ENCODE measurements around the gene USPL1. TPM values are rescaled to one million over a fixed set of nuclear protein-coding genes. Genes with fewer than 3 reads are reported as not detected.
"Not testable (repeated sequence)": the region's sequence is repeated elsewhere in the genome, so short reads cannot be mapped to it uniquely, and the experiment has no call there.

Gene USPL1
- total RNA-seq, 4 donors from 2014 or later = 14.4 to 28.4 (median 21.8) TPM

DNA sequence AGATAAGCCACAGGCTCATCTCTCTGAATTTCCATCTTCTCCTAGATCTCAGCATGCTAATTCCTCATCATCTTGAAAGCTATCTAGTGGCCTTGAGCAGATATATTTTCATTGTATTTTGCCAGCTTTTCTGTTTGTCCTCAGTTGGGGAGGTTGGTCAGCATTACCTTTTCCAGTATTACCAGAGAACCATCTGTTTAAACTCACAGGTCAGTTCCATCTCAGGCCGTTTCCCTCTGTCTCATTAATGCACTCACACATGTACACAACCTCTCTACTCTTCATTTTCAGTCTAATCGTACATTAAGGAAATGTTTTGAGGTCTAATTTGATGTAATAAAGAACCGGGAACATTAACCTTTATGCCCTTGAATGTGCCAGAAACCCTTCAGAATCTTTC, 29.7 kb downstream of the USPL1 start:
- TF ChIP-seq POLR2AphosphoS5 (IDR thresholded peaks at IDR 0.05) = no peak
- TF ChIP-seq, protein P1, sequence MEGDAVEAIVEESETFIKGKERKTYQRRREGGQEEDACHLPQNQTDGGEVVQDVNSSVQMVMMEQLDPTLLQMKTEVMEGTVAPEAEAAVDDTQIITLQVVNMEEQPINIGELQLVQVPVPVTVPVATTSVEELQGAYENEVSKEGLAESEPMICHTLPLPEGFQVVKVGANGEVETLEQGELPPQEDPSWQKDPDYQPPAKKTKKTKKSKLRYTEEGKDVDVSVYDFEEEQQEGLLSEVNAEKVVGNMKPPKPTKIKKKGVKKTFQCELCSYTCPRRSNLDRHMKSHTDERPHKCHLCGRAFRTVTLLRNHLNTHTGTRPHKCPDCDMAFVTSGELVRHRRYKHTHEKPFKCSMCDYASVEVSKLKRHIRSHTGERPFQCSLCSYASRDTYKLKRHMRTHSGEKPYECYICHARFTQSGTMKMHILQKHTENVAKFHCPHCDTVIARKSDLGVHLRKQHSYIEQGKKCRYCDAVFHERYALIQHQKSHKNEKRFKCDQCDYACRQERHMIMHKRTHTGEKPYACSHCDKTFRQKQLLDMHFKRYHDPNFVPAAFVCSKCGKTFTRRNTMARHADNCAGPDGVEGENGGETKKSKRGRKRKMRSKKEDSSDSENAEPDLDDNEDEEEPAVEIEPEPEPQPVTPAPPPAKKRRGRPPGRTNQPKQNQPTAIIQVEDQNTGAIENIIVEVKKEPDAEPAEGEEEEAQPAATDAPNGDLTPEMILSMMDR (IDR thresholded peaks at IDR 0.05) = no peak
- no peak for TF ChIP-seq EP300 (IDR thresholded peaks at IDR 0.05)
- TF ChIP-seq POLR2A (IDR thresholded peaks at IDR 0.05) = no peak
- Histone ChIP-seq H3K4me1 (no peaks in the 10 kb centered on the region), H3K27me3 (no peaks in the 10 kb centered on the region), H3K27ac (no peak overlapping the region), H3K9me3 (no peaks in the 10 kb centered on the region), H3K36me3 (peaks cover 78% of the 10 kb centered on the region), H3K4me3 (no peak overlapping the region)
- 76% methylated on average over 3 of the region's 3 CpGs for WGBS
- DNase-seq (ENCODE audit: low spot score in 2 of 2) = no peak

DNA sequence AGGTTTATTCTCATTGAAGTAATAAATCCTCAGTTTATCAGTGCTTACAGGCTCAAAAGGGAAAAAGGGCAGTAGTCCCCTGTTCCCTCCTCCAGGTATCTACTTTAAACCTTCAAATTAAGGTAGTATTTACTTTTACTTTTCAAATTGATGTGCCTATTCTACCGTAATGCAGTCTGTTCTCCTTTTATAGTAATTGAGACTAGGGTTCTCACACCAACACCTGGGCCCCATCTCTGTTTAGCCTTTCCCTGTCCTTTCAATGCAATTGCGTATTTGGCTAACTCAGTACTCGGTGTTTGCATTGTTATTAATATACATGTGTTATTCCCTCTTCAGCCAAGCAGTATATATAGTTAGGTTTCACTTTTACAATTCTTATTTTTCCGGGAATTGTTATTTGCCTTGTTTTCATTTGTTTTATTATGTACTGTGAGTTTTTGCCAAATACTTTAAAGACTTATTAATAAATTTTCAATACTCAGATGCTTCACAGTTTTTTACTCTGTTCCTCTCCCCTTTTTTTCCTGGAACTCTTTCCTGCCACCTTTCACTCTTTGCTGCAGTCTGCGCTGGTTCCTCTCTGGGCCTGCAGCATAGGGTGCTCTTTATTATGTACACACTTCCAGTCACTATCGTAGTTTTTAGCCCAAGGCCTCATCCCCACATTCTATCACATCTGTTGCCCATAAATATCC, 30.3 kb downstream of the USPL1 start:
- TF ChIP-seq POLR2AphosphoS5 (IDR thresholded peaks at IDR 0.05) = no peak
- TF ChIP-seq EP300 (IDR thresholded peaks at IDR 0.05) = no peak
- TF ChIP-seq POLR2A (IDR thresholded peaks at IDR 0.05) = no peak
- TF ChIP-seq, protein P1 (IDR thresholded peaks at IDR 0.05) = no peak
- no peaks in the 10 kb centered on the region for H3K9me3 ChIP-seq
- WGBS = 84% methylated on average over 6 of the region's 6 CpGs
- DNase-seq (ENCODE audit: low spot score in 2 of 2) = no peak
- no peak overlapping the region for H3K27ac ChIP-seq
- no peak overlapping the region for H3K4me3 ChIP-seq
- peaks cover 77% of the 10 kb centered on the region for H3K36me3 ChIP-seq
- no peaks in the 10 kb centered on the region for H3K27me3 ChIP-seq
- H3K4me1 ChIP-seq = no peaks in the 10 kb centered on the region

DNA sequence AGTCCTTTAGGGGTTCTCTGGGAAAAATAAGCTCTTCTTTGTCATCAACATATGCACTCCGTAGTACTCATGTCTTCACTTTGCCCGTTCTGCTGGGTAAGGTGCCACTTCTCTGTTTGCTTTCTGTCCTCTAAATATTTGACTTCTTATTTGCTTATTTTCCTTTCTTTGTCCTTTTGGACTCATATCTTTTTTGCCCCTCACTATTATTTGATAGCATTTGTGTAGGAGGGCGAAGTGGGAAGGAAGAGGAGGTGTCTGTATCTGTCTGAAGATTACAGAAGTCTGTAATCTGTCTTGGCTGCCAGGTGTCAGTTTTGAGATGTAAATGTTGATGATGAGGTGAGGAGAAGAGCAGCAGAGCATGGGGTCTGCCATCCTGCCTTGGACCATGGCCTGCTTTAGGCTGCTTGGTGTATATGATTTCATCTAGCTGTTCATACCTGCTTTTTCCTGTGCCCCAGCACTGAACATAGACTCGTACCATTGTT, 30.8 kb downstream of the USPL1 start:
- H3K9me3 ChIP-seq = no peaks in the 10 kb centered on the region

DNA sequence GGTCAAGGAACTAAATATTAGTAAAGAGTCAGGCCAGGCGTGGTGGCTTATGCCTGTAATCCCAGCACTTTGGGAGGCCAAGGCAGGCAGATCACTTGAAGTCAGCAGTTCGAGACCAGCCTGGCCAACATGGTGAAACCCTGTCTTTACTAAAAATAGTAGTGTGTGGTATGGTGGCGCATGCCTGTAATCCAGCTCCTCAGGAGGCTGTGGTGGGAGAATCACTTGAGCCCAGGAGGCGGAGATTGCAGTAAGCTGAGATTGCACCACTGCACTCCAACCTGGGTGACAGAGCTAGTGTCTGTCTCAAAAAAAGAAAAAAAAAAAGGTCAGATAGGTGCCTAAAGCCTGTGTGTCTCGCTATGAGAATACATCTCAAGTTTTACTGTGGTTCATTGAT, 33.9 kb downstream of the USPL1 start:
- peaks cover 70% of the 10 kb centered on the region for H3K36me3 ChIP-seq
- 88% methylated on average over 5 of the region's 5 CpGs for WGBS
- H3K27ac ChIP-seq; DNase-seq (ENCODE audit: low spot score in 2 of 2); H3K4me1 ChIP-seq; H3K9me3 ChIP-seq; H3K4me3 ChIP-seq; H3K27me3 ChIP-seq: not testable (repeated sequence)

More for the DNA sequence above, 30.8 kb downstream of the USPL1 start:
- Histone ChIP-seq H3K4me1 (no peaks in the 10 kb centered on the region), H3K27me3 (no peaks in the 10 kb centered on the region), H3K36me3 (peaks cover 75% of the 10 kb centered on the region), H3K27ac (no peak overlapping the region), H3K4me3 (no peak overlapping the region)
- TF ChIP-seq EP300 (IDR thresholded peaks at IDR 0.05) (no peak), POLR2A (IDR thresholded peaks at IDR 0.05) (no peak), POLR2AphosphoS5 (IDR thresholded peaks at IDR 0.05) (no peak)
- TF ChIP-seq, protein P1 (IDR thresholded peaks at IDR 0.05) = no peak
- 92% methylated on average over 4 of the region's 4 CpGs for WGBS
- DNase-seq (ENCODE audit: low spot score in 2 of 2) = no peak

DNA sequence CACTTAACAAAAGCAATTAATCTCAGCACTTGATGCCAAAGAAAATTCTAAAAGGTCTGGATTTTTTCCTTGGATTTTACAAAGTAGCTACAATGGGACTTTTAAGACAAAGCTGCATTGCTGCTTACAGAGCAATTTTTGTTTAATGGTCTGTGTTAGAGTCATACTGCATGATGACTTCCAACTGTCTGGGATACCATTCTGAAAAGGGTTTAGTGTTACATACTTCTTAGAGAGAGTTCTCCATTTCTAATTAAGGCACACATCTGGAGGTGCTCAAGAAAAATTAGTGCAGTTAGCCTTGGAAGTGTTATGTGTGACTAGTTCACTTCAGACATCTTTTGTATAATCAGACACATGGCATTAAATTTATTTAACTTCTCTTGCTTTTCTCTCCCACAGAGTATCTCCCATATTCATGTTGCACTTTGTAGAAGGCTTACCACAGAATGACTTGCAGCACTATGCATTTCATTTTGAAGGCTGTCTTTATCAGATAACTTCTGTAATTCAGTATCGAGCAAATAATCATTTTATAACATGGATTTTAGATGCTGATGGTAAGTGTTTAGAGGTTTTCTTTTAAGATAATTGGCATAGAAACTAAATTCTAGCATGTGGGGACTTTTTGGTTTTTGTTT, 35.1 kb downstream of the USPL1 start:
- Histone ChIP-seq H3K4me3 (no peak overlapping the region), H3K27me3 (no peaks in the 10 kb centered on the region), H3K36me3 (peaks cover 70% of the 10 kb centered on the region), H3K27ac (no peak overlapping the region), H3K9me3 (no peaks in the 10 kb centered on the region), H3K4me1 (no peaks in the 10 kb centered on the region)
- DNase-seq (ENCODE audit: low spot score in 2 of 2) = no peak
- WGBS = 81% methylated on average over 1 of the region's 1 CpG
- TF ChIP-seq POLR2AphosphoS5 (IDR thresholded peaks at IDR 0.05) = no peak
- TF ChIP-seq POLR2A (IDR thresholded peaks at IDR 0.05) = no peak
- TF ChIP-seq, protein P1 (IDR thresholded peaks at IDR 0.05) = no peak
- no peak for TF ChIP-seq EP300 (IDR thresholded peaks at IDR 0.05)
